ENCODE measurements around the gene SYNE1.

The SYNE1 gene

DNA sequence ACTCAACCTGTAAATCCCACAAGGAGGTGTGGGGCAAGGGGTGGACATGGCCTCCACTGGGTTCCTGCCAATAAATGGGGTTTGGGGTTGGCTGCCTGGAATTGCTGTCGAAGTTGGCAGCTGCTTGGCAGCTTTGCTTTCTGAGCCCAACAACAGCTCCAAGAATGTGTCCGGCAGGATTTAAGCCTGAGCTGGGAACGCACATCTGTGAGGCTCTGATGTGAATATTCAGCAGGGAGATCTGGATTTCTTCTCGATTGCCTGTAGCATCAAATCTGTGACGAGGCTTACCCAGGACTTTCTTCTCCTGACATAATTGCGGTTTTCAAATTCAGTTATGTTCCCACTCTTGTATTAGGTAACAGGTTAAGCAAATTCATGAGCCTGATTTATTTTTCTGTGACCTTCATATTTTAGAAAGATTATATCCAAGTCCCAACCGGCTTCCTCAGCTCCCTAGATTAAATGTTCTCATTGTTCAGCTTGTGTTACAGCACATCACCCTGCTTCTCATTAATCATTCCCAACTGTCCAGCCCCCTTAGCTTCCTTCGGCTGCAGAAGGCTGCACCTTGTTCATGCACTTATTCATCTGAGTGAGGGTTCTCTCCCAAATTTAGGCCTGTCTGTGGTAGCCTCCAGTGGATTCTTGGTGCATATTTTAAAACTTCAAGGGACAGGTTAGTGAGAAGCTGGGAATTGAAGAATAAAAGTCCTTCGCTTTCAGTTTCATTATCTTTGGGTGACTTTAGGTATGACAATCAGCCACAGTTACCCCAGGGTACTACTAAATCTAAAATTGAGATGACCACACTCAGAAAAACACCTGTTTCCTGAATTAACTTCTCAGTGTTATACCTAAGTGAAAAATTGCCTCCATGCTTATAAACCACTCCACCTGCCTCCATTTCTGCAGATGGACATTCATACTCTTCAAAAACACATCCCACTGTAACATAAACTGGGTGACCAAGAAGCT is 519.7 kb downstream of the SYNE1 start:
- Histone ChIP-seq H3K4me3 (replicated peaks; ENCODE audit: insufficient read depth, low read length) (no peak overlapping the region), H3K27ac (replicated peaks) (no peak overlapping the region), H3K27me3 (ENCODE audit: insufficient read depth, poor library complexity, severe bottlenecking) (peaks cover 5% of the 10 kb centered on the region)
- no peak for TF ChIP-seq SPI1 (IDR thresholded peaks at IDR 0.05; ENCODE audit: borderline replicate concordance, low read depth)
- no peak for TF ChIP-seq POLR2AphosphoS5 (IDR thresholded peaks at IDR 0.05; ENCODE audit: low read depth)
- no peak for TF ChIP-seq GABPA (IDR thresholded peaks at IDR 0.05; ENCODE audit: low read depth)
- TF ChIP-seq, protein P1, sequence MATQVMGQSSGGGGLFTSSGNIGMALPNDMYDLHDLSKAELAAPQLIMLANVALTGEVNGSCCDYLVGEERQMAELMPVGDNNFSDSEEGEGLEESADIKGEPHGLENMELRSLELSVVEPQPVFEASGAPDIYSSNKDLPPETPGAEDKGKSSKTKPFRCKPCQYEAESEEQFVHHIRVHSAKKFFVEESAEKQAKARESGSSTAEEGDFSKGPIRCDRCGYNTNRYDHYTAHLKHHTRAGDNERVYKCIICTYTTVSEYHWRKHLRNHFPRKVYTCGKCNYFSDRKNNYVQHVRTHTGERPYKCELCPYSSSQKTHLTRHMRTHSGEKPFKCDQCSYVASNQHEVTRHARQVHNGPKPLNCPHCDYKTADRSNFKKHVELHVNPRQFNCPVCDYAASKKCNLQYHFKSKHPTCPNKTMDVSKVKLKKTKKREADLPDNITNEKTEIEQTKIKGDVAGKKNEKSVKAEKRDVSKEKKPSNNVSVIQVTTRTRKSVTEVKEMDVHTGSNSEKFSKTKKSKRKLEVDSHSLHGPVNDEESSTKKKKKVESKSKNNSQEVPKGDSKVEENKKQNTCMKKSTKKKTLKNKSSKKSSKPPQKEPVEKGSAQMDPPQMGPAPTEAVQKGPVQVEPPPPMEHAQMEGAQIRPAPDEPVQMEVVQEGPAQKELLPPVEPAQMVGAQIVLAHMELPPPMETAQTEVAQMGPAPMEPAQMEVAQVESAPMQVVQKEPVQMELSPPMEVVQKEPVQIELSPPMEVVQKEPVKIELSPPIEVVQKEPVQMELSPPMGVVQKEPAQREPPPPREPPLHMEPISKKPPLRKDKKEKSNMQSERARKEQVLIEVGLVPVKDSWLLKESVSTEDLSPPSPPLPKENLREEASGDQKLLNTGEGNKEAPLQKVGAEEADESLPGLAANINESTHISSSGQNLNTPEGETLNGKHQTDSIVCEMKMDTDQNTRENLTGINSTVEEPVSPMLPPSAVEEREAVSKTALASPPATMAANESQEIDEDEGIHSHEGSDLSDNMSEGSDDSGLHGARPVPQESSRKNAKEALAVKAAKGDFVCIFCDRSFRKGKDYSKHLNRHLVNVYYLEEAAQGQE (IDR thresholded peaks at IDR 0.05; ENCODE audit: insufficient replicate concordance, low read depth), result no peak
- DNase-seq (ENCODE audit: low read depth in 1 of 2, low spot score in 1 of 2), result no peak

DNA sequence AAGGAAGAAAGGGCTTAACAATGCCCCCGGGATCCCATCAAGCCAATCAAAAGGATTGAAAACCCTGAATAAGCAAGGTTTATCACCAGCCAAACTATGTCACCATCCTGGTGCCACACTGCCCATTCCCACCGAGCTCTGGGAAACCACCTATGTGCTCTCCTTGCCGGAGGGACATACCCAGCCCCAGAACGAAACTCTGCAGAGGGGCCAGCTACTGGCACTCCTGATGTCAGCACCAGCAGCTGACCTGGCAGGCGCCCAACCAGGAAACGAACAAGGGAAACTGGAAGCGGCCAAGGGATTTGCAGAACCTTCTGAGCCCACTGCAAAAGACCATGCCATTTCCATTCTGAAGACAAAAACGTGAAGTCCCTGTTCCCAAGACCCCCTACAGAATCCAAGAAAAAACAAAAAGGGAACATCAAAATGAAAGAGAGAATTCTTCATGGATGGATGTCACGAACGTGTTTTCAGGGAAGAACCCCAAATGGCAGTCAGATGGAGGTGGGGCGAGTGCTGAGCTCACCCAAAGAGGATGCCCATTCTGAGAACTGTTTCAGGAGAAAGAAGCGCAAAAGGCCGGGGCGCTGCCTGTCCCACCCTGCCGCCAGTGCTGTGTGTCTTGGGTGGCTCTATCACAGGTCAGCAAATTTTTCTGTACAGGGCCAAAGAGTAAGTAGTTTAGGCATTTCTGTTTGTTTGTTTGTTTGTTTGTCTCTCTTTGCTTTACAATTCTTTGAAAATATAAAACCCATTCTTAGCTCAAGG is 524.5 kb downstream of the SYNE1 start:
- H3K27me3 ChIP-seq (ENCODE audit: insufficient read depth, poor library complexity, severe bottlenecking), result peaks cover 7% of the 10 kb centered on the region
- TF ChIP-seq POLR2AphosphoS5 (IDR thresholded peaks at IDR 0.05; ENCODE audit: low read depth) (no peak), SPI1 (IDR thresholded peaks at IDR 0.05; ENCODE audit: borderline replicate concordance, low read depth) (no peak), GABPA (IDR thresholded peaks at IDR 0.05; ENCODE audit: low read depth) (no peak)
- TF ChIP-seq, protein P2, sequence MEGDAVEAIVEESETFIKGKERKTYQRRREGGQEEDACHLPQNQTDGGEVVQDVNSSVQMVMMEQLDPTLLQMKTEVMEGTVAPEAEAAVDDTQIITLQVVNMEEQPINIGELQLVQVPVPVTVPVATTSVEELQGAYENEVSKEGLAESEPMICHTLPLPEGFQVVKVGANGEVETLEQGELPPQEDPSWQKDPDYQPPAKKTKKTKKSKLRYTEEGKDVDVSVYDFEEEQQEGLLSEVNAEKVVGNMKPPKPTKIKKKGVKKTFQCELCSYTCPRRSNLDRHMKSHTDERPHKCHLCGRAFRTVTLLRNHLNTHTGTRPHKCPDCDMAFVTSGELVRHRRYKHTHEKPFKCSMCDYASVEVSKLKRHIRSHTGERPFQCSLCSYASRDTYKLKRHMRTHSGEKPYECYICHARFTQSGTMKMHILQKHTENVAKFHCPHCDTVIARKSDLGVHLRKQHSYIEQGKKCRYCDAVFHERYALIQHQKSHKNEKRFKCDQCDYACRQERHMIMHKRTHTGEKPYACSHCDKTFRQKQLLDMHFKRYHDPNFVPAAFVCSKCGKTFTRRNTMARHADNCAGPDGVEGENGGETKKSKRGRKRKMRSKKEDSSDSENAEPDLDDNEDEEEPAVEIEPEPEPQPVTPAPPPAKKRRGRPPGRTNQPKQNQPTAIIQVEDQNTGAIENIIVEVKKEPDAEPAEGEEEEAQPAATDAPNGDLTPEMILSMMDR (IDR thresholded peaks at IDR 0.05; ENCODE audit: insufficient read depth, low read length), result no peak
- TF ChIP-seq, protein P1 (IDR thresholded peaks at IDR 0.05; ENCODE audit: insufficient replicate concordance, low read depth), result no peak
- H3K27ac ChIP-seq (replicated peaks), result no peak overlapping the region
- no peak overlapping the region for H3K4me3 ChIP-seq (replicated peaks; ENCODE audit: insufficient read depth, low read length)
- DNase-seq (ENCODE audit: low read depth in 1 of 2, low spot score in 1 of 2), result no peak

DNA sequence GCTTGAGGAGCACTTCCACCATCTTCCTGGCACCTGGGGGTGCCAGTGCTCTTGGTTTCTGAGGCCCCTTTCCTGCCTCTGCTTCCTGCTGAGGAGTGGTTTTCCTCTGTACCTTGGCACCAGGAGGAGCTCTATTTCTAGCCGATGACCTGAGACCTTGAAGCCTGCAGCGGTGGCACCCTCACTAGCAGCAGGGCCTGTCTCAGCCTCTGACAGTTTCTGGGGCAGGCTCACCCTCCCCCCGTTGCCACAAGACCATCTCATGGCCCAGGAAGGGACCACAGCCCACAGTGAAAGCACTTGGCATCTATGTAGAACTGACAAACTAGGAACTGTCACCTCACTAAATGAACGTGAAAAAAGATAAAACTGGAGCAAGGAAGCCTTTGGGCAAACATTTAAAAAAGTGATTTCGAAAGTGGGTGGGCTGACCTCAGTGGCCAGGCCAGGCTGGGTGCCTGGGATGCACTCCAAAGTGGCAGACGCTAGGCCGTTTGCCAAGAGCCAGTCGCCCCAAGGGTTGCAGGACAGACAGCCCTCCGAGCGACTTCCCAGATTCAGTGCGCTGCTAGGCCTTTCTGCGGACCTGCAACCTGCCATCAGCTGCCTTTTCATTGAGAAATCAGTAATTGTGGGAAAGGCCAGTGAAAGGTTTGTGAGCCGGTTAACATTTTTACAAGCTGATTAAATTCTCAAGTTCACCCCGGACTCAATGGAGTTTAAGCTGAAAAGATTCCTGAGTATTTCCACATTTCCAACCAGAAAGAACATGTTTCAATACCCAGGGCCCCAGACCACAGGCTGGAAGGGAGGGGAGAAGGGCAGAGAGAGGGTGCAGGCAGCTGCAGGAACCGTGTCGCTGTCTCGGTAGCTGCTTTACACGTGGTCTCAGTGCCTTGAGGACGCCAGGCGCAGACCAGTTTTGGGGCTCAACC is 526.0 kb downstream of the SYNE1 start:
- TF ChIP-seq POLR2AphosphoS5 (IDR thresholded peaks at IDR 0.05; ENCODE audit: low read depth), result no peak
- TF ChIP-seq, protein P2 (IDR thresholded peaks at IDR 0.05; ENCODE audit: insufficient read depth, low read length), result no peak
- no peak for TF ChIP-seq SPI1 (IDR thresholded peaks at IDR 0.05; ENCODE audit: borderline replicate concordance, low read depth)
- TF ChIP-seq GABPA (IDR thresholded peaks at IDR 0.05; ENCODE audit: low read depth), result no peak
- TF ChIP-seq, protein P1 (IDR thresholded peaks at IDR 0.05; ENCODE audit: insufficient replicate concordance, low read depth), result no peak
- DNase-seq (ENCODE audit: low read depth in 1 of 2, low spot score in 1 of 2), result no peak
- Histone ChIP-seq H3K27me3 (ENCODE audit: insufficient read depth, poor library complexity, severe bottlenecking) (peaks cover 7% of the 10 kb centered on the region), H3K27ac (replicated peaks) (no peak overlapping the region), H3K4me3 (replicated peaks; ENCODE audit: insufficient read depth, low read length) (no peak overlapping the region)

All from HL-60 (cell line).